Subcutaneous adipose tissue (tissue), 4 donors: Measurements from ENCODE around the gene SLC35F4. TPM values are rescaled to one million over a fixed set of nuclear protein-coding genes. Genes with fewer than 3 reads are reported as not detected.

Source experiments
- total RNA-seq, 4 donors: library from RNA; depleted of rRNA; stranded (reverse); fragments of >200 nt; gene quantifications; one replicate each; pipeline ENCODE4 v1.1.0, GENCODE V29; 2016
- TF ChIP-seq, protein P1 (sequence below): fragments of 450-650 bp; IDR thresholded peaks from one replicate; pipeline ENCODE4 v1.5.1; 2016; ENCODE audit warnings: low read depth, mild to moderate bottlenecking, control low read depth, antibody characterized with exemption, moderate library complexity

SLC35F4 gene
- total RNA-seq, 4 donors from 2014 or later = not detected

DNA sequence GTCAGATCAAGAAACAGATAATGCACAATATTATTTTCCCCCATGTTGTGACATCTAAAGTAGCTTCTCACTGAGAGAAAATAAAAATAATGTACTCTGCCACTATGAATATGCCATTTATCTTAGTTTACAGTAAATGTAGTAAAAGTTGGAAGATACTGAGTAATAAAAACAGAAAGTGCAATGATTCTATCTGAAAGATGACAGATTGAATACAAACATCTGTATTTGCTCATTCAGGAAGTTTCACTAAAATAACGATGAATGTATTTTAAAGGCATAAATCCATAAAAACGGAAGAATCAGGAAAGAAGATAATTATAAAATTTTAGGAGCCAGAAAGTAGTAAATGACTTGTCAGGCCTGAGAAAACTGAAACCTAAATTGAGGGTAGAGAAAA, 18.2 kb downstream of the SLC35F4 start:
- TF ChIP-seq, protein P1, sequence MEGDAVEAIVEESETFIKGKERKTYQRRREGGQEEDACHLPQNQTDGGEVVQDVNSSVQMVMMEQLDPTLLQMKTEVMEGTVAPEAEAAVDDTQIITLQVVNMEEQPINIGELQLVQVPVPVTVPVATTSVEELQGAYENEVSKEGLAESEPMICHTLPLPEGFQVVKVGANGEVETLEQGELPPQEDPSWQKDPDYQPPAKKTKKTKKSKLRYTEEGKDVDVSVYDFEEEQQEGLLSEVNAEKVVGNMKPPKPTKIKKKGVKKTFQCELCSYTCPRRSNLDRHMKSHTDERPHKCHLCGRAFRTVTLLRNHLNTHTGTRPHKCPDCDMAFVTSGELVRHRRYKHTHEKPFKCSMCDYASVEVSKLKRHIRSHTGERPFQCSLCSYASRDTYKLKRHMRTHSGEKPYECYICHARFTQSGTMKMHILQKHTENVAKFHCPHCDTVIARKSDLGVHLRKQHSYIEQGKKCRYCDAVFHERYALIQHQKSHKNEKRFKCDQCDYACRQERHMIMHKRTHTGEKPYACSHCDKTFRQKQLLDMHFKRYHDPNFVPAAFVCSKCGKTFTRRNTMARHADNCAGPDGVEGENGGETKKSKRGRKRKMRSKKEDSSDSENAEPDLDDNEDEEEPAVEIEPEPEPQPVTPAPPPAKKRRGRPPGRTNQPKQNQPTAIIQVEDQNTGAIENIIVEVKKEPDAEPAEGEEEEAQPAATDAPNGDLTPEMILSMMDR = no peak

DNA sequence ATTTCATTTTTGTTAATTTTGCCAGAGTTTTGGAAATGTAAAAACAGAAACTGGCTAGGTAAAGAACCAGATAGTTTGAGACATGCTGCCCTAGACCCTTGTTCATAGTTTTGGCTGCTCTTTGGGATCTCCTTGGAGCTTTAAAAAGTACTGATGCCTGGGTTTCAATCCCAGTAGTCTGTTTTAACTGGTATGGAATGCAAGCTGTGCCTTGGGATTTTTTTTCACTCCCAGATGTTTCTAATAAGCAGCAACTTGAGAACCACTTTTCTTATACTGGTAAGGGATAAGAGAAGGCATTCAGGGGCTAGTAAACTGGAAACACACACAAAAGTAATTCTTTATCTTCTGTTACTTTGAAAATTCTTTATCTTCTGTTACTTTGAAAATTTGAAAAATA, 18.8 kb downstream of the SLC35F4 start:
- TF ChIP-seq, protein P1 = no peak

- TF ChIP-seq, protein P1 = no peak
These were observed 19.3 kb downstream of the SLC35F4 start for GRCh38 chr14:57846596-57846995.

- TF ChIP-seq, protein P1 = no peak
These were observed 19.9 kb downstream of the SLC35F4 start for GRCh38 chr14:57845802-57846531.

DNA sequence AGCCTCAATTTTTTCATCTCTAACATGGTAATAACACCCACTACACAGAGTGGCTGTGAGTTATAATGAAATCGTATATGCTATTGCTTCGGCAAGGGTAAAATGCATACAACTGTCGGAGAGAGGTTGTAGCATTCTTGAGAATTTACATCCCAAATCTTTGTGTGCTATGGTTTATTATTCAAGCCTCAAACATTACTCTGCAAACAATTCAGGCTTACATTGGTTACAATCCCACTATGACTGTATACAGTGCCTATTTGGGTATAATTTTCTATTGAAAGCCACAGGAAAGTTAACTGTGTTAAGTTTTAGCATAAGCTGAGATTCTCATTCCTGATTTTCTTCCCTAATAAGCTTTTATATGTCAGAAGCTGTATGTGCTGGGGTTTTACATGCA, 20.6 kb downstream of the SLC35F4 start:
- TF ChIP-seq, protein P1 = no peak

GRCh38 chr14:57837267-57837666, 28.6 kb downstream of the SLC35F4 start:
- TF ChIP-seq, protein P1 = no peak

DNA sequence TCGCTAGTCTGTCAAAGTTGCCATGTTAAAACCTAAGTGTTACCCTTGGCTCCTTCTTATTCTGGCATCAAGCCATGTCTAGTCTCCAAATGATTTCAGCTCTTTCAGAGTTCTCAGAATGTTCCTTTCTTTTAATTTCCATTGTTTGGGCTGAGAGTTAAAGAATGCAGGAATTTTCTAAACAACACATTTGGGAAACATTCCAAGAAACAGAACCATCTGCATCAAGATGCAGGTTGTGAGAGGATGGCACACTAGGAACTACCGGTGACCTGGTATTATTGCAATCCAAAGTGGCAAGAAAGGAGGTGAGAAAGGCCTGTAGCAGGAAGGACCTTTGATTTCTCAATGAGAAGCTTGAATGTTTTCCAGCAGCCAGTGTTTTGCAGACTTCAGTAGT, 30.1 kb downstream of the SLC35F4 start:
- TF ChIP-seq, protein P1 = no peak
